ENCODE results near the gene CUL9. TPM values are rescaled to one million over a fixed set of nuclear protein-coding genes. Genes with fewer than 3 reads are reported as not detected.

Gene CUL9
- polyA plus RNA-seq, 1 donor from 2014 or later: 65.0 TPM

- H3K27ac ChIP-seq (ENCODE audit: low read length): no peak overlapping the region
- no peak for TF ChIP-seq SMC3 (conservative IDR thresholded peaks at IDR 0.05; ENCODE audit: poor library complexity)
- TF ChIP-seq REST (IDR thresholded peaks at IDR 0.05; ENCODE audit: borderline replicate concordance): no peak
- no peak for TF ChIP-seq CTCF (IDR thresholded peaks at IDR 0.05; ENCODE audit: poor library complexity, severe bottlenecking)
- no peak for TF ChIP-seq TAF1 (IDR thresholded peaks at IDR 0.05; ENCODE audit: low read depth)
- TF ChIP-seq MXI1 (conservative IDR thresholded peaks at IDR 0.05; ENCODE audit: poor library complexity, severe bottlenecking): no peak
- TF ChIP-seq POLR2AphosphoS5 (IDR thresholded peaks at IDR 0.05): no peak
- H3K9ac ChIP-seq (ENCODE audit: low read length): no peak overlapping the region
- no peaks in the 10 kb centered on the region for H3F3A ChIP-seq (ENCODE audit: insufficient read depth, low read length, poor library complexity, severe bottlenecking)
- no peak overlapping the region for H3K4me2 ChIP-seq (ENCODE audit: low read length)
- no peaks in the 10 kb centered on the region for H3K79me2 ChIP-seq (replicated peaks; ENCODE audit: insufficient read depth, low read length)
- H3K9me2 ChIP-seq (ENCODE audit: insufficient read depth, low read length): no peaks in the 10 kb centered on the region
- H4K20me1 ChIP-seq (ENCODE audit: insufficient read depth): no peaks in the 10 kb centered on the region
- peaks cover 6% of the 10 kb centered on the region for H3K36me3 ChIP-seq (ENCODE audit: insufficient read depth, low read length)
- H2AFZ ChIP-seq (ENCODE audit: low read depth, low read length): no peak overlapping the region
- no peak overlapping the region for H3K4me3 ChIP-seq (ENCODE audit: low read length)
- no peaks in the 10 kb centered on the region for H3K27me3 ChIP-seq (ENCODE audit: insufficient read depth, low read depth, low read length)
- no peaks in the 10 kb centered on the region for H3K9me3 ChIP-seq (ENCODE audit: low read length)
Observed at GRCh38 chr6:43185391-43185985, 3.5 kb downstream of the CUL9 start.

GRCh38 chr6:43186019-43186418 lies 4.0 kb downstream of the CUL9 start:
- no peaks in the 10 kb centered on the region for H3K79me2 ChIP-seq (replicated peaks; ENCODE audit: insufficient read depth, low read length)
- H3K27me3 ChIP-seq (ENCODE audit: insufficient read depth, low read depth, low read length): no peaks in the 10 kb centered on the region
- peaks cover 6% of the 10 kb centered on the region for H3K36me3 ChIP-seq (ENCODE audit: insufficient read depth, low read length)
- H2AFZ ChIP-seq (ENCODE audit: low read depth, low read length): no peak overlapping the region
- no peaks in the 10 kb centered on the region for H3K9me2 ChIP-seq (ENCODE audit: insufficient read depth, low read length)
- no peak for TF ChIP-seq RAD21 (conservative IDR thresholded peaks at IDR 0.05)
- no peak for TF ChIP-seq MXI1 (conservative IDR thresholded peaks at IDR 0.05; ENCODE audit: poor library complexity, severe bottlenecking)
- TF ChIP-seq REST (IDR thresholded peaks at IDR 0.05; ENCODE audit: borderline replicate concordance): no peak
- TF ChIP-seq POLR2AphosphoS5 (IDR thresholded peaks at IDR 0.05): no peak
- no peak for TF ChIP-seq CTCF (IDR thresholded peaks at IDR 0.05; ENCODE audit: poor library complexity, severe bottlenecking)
- no peak for TF ChIP-seq TAF1 (IDR thresholded peaks at IDR 0.05; ENCODE audit: low read depth)
- no peak for TF ChIP-seq EZH2 (IDR thresholded peaks at IDR 0.05; ENCODE audit: borderline replicate concordance, insufficient read depth, low read length, poor library complexity, severe bottlenecking)
- TF ChIP-seq EP300 (conservative IDR thresholded peaks at IDR 0.05; ENCODE audit: poor library complexity, severe bottlenecking): no peak
- TF ChIP-seq SMC3 (conservative IDR thresholded peaks at IDR 0.05; ENCODE audit: poor library complexity): no peak
- H4K20me1 ChIP-seq (ENCODE audit: insufficient read depth): no peaks in the 10 kb centered on the region
- no peaks in the 10 kb centered on the region for H3K9me3 ChIP-seq (ENCODE audit: low read length)
- no peak overlapping the region for H3K4me3 ChIP-seq (ENCODE audit: low read length)
- no peak overlapping the region for H3K9ac ChIP-seq (ENCODE audit: low read length)
- H3F3A ChIP-seq (ENCODE audit: insufficient read depth, low read length, poor library complexity, severe bottlenecking): no peaks in the 10 kb centered on the region
- no peak overlapping the region for H3K27ac ChIP-seq (ENCODE audit: low read length)
- H3K4me2 ChIP-seq (ENCODE audit: low read length): no peak overlapping the region
